ENCODE measurements around the gene OBSL1. TPM values are rescaled to one million over a fixed set of nuclear protein-coding genes. Genes with fewer than 3 reads are reported as not detected.

The OBSL1 gene
- total RNA-seq, 4 donors from 2014 or later: 53.2 to 146 (median 113) TPM

- intact Hi-C loops (cut with DNase I; ENCODE audit: low total_unique reads): no loop called here
- no peaks in the 10 kb centered on the region for H3K36me3 ChIP-seq
- no peak for DNase-seq
- H3K9me3 ChIP-seq: no peaks in the 10 kb centered on the region
- peak overlapping the region; percentile 45 to 59 for H3K4me3 ChIP-seq
- no peaks in the 10 kb centered on the region for H3K27me3 ChIP-seq
- no peak overlapping the region for H3K27ac ChIP-seq
- TF ChIP-seq POLR2A (IDR thresholded peaks at IDR 0.05): no peak
- no peak for TF ChIP-seq CTCF (IDR thresholded peaks at IDR 0.05)
- peaks cover 3 to 17% of the 10 kb centered on the region in 2 donors for H3K4me1 ChIP-seq
These were observed 18.2 kb downstream of the OBSL1 start for GRCh38 chr2:219553168-219553417.

GRCh38 chr2:219552382-219553167 lies 18.8 kb downstream of the OBSL1 start:
- H3K27ac ChIP-seq: peak overlapping the region; percentile 43 to 79
- peaks cover 3 to 17% of the 10 kb centered on the region in 2 donors for H3K4me1 ChIP-seq
- intact Hi-C loops (cut with DNase I; ENCODE audit: low total_unique reads): no loop called here
- DNase-seq: peak; percentile 90 to 94
- H3K9me3 ChIP-seq: no peaks in the 10 kb centered on the region
- peak overlapping the region; percentile 45 to 59 for H3K4me3 ChIP-seq
- no peak for TF ChIP-seq CTCF (IDR thresholded peaks at IDR 0.05)
- peak in 1 of 2 donors; percentile 34 for TF ChIP-seq POLR2A (IDR thresholded peaks at IDR 0.05)
- H3K27me3 ChIP-seq: no peaks in the 10 kb centered on the region
- no peaks in the 10 kb centered on the region for H3K36me3 ChIP-seq

DNA sequence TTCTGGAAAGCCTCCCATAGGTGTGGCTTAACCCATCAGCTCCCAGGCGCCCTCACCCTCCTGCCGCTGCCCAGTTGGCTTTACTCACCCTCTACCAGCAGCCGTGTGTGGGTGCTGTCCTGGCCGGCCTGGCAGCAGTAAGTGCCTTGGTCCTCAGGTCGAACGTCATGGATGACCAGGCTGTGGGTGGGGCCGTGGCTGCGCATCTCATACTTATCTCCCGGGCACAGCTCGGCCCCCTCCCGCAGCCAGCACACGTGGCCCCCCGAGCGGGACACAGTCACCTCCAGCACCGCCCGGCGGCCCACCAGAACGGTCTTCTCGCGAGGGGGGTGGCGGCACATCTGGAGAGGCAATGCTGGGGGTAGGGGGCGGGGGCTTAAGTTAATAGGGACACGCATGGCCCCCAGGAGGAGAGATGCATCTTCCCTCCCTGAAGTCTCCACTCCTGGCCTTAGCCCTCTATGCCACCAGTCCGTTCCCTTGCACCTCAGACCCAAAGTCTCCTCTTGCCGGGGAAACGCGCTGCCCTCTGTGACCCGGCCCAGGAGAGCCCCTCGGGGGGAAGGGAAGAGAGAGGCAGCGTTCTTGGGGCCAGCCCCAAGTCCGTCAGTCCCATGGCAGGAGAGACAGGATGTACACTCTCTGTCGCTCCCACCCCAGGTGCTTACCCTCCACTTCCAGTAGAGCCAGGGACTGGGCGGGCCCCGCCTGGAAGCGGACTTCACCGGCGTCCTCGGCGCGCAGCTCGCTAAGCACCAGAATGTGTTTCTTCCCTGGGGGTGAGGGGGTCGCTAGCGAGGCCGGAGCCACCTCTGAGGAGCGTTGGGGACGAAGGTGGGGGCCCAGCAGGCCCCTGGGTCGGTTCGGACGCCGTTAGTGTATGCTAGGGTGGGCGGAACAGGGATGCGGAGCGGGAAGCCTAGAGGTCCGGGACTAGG lies 19.6 kb downstream of the OBSL1 start:
- Histone ChIP-seq H3K4me1 (peaks cover 3 to 17% of the 10 kb centered on the region in 2 donors), H3K36me3 (no peaks in the 10 kb centered on the region), H3K27ac (peak overlapping the region; percentile 43 to 79), H3K27me3 (no peaks in the 10 kb centered on the region), H3K4me3 (peak overlapping the region; percentile 45 to 59), H3K9me3 (no peaks in the 10 kb centered on the region)
- no peak for TF ChIP-seq CTCF (IDR thresholded peaks at IDR 0.05)
- peak in 1 of 2 donors; percentile 21 for TF ChIP-seq POLR2A (IDR thresholded peaks at IDR 0.05)
- DNase-seq: peak; percentile 52 to 70
- intact Hi-C loops (cut with DNase I; ENCODE audit: low total_unique reads): no loop called here

DNA sequence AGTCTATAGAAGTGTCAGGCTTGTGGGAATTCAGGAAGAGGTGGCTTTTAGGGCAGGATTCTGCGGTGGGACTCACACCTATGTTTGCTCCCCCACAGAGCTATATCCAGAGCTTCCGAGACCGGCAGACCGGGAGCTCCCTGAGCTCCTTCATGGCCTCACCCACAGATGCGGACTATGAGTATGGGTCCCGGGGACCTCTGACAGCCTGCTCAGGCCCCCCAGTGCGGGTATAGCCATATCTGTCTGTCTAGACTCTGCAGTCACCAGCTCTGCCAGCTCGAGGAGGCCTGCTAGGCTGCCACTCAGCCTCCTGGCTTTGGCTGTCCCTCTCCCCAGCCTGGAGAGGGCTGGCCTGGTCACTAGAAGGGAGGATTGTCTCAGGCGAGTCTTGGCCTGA lies 21.7 kb downstream of the OBSL1 start:
- DNase-seq: no peak
- no peak overlapping the region for H3K27ac ChIP-seq
- peaks cover 3 to 17% of the 10 kb centered on the region in 2 donors for H3K4me1 ChIP-seq
- no peaks in the 10 kb centered on the region for H3K27me3 ChIP-seq
- H3K4me3 ChIP-seq: no peak overlapping the region
- H3K9me3 ChIP-seq: no peaks in the 10 kb centered on the region
- intact Hi-C loops (cut with DNase I; ENCODE audit: low total_unique reads): no loop called here
- TF ChIP-seq POLR2A (IDR thresholded peaks at IDR 0.05) (no peak), CTCF (IDR thresholded peaks at IDR 0.05) (no peak)
- H3K36me3 ChIP-seq: no peaks in the 10 kb centered on the region

- H3K4me3 ChIP-seq: no peak overlapping the region
- H3K4me1 ChIP-seq: peaks cover 3 to 17% of the 10 kb centered on the region in 2 donors
- H3K27ac ChIP-seq: no peak overlapping the region
- H3K27me3 ChIP-seq: no peaks in the 10 kb centered on the region
- H3K36me3 ChIP-seq: no peaks in the 10 kb centered on the region
- no peaks in the 10 kb centered on the region for H3K9me3 ChIP-seq
- TF ChIP-seq POLR2A (IDR thresholded peaks at IDR 0.05) (no peak), CTCF (IDR thresholded peaks at IDR 0.05) (no peak)
- intact Hi-C loops (cut with DNase I; ENCODE audit: low total_unique reads): no loop called here
- DNase-seq: no peak
These were observed 22.3 kb downstream of the OBSL1 start for GRCh38 chr2:219548990-219549389.
